ELF-1 (cell line): Measurements from ENCODE around the gene CCDC97.
"Not testable (repeated sequence)": the region's sequence is repeated elsewhere in the genome, so short reads cannot be mapped to it uniquely, and the experiment has no call there.

Experiments used
- DNase-seq: peaks from one replicate; pipeline ENCODE4 v3.0.0-alpha.2; 2016; ENCODE audit warnings: low read depth, low spot score

CCDC97 gene

DNA sequence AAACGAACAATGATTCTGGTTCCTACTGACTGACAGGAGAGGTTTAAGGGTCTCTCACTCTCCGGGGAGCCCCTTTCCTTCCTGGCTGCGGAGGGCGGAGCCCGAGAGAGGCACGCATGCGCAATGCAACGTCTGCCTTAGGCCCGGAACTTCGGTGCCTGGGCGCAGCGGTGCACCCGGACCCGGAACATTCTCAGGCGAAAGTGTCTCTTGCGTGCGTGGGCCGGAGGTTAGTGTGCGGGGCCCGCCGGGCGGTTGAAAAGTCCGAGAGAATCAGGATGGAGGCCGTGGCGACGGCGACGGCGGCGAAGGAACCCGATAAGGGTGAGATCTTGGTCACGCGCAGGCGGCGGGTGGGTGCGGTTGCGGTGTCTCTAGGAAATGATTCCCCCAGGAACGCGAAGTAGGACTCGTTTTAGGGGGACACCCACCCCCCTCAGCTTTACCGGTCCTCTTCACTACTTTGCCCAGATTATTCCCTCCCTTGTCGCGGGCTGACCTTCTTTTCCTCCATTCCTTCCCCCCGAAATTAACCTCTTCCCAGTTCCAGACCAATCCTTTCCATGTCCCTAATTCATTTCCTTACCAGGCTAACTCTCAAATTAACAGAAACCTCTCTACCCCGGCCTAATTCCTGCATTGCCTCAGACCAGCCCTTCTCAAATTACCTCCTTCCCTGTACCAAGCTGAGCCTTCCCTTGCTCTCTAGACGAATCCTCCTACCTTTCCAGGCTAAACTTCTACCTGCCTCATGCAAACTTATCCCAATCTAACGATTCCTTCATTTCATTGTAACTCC is at the start of gene CCDC97:
Gene CCDC97, plus strand, starts transcription at position 140 of the 799 bp plus-strand sequence. Its CDS starts 139 bp downstream, at position 279.
- peak; percentile 91 for DNase-seq

DNA sequence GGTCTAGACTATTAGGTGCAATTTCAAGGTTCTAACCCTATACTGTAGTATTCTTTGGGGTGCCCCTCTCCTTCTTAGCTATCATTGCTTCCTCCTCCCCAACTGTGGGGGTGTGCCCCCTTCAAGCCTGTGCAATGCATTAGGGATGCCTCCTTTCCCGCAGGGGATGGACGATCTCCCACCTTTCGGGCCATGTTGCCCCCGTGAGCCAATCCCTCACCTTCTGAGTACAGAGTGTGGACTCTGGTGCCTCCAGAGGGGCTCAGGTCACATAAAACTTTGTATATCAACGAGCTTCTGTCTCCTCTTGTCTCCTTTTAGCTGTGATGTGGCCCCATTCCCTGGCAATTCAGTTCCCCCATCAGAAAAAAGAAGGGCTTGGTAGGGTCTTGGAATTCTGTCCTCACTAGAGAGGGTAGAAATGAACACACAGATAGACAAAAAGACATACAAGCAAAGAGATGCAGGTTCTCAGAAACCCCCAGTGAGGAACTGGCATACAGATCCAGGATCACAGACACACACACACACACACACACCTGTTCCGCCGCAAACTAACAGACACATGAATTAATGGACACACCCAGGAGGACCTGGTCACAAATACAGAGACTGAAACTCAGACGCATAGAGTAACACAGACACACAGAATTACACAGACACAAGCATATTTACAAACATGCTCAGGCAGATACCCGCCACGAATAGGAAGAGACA is 48.3 kb upstream of the CCDC97 start:
- DNase-seq = no peak

DNA sequence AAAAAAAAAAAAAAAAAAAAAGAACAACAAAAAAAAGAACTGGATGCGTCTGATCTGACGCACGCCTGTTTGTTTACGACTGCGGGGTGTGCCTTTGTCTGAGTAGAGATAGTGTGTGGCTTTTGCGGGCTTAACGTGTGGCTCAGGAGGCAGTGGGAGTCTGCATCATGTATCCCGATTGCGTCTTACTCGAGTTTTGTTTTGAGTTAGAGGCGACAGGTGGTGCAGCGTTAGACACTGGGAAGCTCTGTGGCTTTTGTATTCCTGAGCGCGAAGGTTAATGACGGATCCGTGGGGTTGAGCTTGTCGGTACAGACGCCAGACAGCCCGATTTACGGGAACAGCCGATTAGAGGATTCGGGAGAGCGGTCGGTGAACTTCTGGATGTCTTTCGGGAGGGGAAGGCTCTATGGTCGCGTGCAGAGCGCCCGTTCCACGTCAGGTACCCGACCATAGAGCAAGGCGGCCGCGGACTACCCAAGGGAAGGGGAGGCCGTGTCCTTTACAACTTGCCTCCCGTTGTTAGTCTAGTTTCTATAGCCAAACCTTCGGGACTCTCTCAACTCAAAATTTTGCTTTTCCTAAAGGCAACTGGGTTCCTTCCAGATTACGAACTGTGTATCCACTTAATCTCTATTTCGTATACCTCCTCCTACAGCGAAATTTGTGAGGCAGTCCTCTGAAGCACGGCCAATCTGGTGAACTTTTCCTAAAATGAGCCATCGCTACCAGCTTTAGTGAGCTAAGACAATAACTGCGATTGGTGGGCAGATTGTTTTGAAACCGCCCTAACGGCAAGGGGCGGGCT is 46.7 kb upstream of the CCDC97 start:
- peak; percentile 77 for DNase-seq

DNA sequence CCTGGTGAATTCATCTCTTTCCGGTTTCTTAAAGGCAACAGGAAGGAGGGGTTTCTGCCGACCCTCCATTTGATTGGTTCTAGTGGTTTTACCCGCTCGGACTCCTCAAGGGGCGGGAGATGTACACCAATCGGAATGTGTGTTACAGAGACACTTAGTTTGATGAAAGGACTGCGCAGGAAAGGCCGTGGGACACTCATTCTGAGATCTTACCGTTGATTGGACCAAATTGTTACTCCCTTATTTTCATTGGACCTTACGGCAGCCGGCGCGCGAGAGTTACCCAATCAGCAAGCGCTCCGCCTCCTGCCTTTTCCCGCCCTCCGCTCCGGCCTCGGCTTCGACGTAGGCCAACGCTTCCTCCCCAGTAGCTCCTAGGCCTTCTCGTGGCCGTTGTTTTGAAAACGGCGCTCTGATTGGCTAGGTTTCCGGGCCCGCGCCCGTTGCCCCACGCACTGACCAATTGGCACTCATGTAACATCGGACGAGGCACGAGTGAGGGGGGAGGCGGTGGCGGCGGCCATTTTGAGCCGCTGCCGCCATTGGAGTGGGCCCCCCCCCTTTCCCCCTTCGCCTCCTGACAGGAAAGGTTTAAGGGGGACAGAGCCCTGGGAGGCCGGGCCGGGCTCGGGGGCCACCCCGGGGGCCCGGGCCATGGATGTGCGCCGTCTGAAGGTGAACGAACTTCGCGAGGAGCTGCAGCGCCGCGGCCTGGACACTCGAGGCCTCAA is 46.0 kb upstream of the CCDC97 start, which contains the start of gene HNRNPUL1:
Gene HNRNPUL1, plus strand, starts transcription at position 523 of the 731 bp plus-strand sequence. Its CDS starts 132 bp downstream, at position 655.
- DNase-seq = peak; percentile 100

DNA sequence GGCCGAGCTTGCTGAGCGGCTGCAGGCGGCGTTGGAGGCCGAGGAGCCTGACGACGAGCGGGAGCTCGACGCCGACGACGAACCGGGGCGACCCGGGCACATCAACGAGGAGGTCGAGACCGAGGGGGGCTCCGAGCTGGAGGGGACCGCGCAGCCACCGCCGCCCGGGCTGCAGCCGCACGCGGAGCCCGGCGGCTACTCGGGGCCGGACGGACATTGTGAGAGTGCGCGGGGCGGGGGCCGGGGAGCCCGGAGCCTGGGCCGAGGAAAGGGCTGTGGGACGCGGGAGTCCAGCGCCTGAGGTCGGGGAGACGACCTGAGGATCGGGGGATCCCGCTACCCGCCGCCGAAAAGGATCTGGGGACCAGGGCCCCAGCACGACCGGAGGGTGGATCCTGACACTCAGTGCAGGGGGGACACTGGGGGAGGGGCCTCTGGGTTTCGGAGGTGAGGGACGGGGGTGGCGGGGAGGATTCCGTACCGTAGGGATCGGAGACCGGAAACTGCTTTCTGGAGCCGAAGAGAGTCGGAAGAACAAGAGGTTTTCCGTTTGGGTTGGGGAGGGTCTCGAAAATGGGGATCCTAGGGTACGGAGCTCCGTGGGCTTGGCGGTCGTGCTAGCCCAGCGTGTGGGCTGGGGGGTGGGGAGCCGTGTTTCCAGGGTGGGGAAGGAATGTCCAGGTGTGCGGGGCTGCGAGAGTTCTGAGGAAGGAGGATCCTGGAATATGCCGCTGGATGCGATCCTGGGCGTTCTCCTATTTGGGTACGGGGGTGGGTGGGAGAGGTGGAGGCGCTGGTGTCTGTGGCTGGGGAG is 45.2 kb upstream of the CCDC97 start:
- DNase-seq = peak; percentile 27

DNA sequence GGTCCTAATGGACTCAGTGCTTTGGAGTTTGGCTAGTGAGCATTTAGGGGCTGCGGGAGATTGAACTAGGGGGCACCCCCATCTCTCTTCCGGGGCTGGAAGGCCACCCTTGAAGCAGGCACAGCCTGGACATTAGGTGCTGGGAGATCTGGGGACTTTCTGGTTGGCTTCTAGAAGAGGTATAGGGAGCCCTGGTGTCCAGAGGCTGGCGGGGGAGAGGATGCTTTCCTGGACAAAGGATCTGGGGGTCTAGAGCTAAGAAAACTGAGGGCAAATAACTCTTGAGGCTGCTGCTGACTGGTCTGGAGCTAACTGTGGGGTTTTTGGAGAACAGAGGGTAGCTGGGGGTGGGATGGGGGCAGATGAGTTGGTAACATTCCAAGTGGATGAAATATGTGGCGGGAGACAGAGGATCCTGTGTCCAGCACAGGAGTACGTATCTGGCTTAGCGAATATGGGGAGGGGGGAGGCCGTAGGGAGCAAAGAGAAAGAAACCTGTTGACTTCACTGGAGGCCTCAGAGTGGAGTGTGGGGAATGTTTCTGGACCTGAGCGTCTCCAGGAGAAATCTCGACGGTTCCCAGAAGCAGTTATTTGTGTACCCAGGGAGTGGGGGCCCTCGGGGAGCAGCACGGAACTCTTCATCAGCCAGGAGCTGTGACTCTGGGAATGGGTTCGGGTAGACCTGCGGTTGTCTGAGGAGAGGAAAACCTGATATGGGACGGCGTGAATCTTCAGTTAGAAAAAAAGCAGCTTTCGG is 44.4 kb upstream of the CCDC97 start:
- DNase-seq = peak; percentile 51

DNA sequence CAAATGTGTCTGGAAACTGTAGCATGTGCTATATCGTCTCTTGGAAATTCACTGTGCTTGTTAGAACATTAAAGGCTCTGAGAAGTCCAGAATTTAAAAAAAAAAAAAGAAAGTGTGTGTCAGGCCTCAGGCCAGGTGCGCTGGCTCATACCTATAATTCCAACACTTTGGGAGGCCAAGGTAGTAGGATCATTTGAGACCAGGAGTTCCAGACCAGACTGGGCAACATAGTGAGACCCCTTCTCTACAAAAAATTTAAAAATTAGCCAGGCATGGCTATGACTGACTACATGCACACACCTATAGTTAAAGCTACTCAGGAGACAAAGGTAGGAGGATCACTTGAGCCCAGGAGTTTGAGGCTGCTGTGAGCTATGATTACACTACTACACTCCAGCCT is 40.9 kb upstream of the CCDC97 start:
- no peak for DNase-seq

DNA sequence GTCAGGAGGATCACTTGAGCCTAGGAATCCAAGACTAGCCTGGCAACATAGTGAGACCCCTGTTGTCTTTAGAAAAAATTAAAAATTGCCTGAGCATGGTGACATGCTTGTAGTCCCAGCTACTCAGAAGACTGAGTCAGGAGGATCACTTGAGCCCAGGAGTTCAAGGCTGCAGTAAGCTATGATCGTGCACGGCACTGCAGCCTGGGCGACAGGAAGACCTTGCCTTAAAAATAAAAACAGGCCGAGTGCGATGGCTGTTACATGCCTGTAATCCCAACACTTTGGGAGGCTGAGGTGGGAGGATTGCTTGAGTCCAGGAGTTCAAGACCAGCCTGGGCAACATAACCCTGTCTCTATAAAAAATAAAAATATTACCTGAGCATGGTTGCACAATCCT is 40.4 kb upstream of the CCDC97 start:
- no peak for DNase-seq

DNA sequence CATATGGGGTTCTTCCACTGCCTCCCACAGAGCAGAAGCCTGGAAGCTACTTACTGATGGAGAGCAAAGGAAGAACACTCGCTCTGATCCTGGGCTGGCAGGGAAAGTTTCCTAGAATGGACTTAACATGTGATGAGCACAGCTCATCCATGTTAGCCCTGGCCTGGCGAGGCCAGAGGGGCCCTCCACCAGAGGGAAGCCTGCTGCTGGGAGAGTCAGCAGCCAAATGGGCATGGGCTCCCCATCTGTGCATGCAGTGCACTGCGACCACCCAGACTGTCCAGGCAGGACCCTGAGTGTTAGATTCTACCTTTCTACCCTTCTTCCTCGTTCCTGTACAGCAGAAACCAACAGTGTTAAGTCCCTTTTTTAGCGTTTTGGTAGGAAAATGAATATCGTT is 36.9 kb upstream of the CCDC97 start:
- DNase-seq = no peak

DNA sequence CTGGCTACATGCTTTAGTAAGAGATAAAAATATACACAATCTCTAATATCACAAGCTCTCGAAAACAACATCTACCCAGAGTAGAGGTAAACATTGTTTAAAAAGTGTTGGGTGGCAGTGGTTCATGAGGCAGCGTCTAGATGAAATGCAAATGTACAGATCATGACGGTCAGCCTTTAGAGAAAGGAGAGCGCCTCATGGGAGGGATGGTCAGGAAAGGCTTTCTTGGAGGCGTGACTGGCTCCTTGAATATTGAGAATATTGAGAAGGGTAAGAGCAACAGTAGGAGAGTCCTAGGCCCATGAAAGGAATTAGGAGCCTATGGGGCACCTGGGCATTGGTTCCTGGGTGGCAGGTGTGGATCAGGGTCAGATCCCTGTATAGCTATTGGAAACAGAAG is 35.2 kb upstream of the CCDC97 start:
- no peak for DNase-seq

DNA sequence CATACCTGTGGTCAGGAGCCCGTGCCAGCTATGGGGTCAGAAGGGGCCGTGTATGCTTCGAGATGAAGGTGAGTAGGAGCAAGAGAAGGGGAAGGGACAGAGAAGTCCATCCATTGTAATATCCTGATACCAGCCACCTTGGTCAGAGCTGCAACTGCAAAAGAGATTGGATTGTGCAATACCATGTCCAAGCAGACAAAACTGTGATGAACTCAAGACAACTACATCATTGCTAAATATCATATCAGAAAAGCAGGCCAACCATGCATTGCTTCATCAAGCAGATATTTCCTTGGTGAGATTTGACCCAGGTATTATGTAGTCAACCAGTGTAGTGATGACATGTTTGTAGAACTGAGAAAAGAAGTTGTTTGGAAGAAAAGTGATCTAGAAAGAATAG is 33.7 kb upstream of the CCDC97 start:
- no peak for DNase-seq

DNA sequence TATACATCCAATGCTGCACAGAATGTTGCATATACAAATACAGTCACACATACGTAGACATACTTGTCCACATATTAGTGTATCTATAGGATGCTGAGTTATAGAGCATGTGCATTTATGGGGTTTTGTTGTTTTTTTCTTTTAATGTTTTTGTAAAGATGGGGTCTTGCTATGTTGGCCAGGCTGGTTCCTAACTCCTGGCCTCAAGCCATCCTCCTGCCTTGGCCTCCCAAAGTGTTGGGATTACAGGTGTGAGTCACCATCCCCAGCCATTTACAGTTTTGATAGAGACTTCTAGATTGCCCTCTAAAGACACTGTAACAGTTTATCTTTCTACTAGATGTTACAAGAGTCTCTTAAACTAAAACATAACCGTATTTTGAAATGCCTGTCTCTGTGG is 31.5 kb upstream of the CCDC97 start:
- no peak for DNase-seq

DNA sequence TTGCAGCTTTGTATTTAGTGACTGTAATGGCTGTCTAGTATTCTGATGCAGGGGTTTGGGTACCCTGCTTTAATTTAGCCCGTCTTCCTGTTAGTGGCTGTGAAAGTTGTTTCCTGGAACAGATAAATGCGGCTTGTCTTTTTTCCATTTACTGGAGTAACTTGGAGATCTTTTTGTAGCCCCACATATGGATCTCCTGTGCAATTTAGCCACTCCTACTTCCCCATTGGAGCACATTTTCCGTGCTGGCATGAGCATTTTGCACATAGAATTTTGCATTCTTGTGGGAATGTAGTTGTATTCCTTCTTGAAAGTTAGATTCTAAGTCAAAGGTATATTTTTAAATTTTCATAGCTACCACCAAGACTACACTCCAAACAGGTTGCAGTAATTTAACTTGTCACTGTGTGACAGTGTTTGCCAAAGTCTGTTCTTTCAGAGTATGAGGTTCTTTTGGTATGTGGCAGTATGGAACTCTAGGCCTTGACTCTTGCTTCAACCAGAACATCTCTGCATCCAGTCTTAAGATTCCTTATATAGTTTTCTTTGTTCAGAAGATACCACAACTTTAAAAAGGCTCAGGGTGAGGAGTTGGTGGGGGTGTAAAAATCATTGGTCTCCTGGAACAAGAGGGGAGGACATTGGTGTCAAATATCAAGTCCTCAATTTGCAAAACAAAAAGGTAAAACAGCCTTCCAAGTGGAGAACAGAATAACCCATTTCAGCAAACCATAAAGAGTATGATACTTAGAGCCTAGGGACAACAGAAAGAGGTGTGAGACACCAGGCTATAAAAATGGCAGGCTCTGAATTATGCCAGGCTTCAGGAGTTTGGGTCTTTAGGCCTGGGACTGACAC is 21.1 kb upstream of the CCDC97 start:
- DNase-seq = no peak

DNA sequence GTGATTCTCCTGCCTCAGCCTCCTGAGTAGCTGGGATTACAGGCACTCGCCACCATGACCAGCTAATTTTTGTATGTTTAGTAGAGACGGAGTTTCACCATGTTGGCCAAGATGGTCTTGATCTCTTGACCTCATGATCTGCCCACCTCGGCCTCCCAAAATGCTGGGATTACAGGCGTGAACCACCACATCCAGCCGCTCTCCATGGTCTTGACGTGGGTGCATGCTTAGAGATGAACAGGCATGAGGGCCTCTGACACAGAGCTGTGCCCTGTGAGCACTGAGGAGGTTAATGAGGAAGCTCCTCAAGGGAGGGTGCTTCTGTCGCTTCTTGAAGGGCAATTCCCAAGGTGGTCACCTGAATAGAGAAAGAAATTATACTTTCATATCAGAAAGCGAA is 20.2 kb upstream of the CCDC97 start:
- DNase-seq = not testable (repeated sequence)

DNA sequence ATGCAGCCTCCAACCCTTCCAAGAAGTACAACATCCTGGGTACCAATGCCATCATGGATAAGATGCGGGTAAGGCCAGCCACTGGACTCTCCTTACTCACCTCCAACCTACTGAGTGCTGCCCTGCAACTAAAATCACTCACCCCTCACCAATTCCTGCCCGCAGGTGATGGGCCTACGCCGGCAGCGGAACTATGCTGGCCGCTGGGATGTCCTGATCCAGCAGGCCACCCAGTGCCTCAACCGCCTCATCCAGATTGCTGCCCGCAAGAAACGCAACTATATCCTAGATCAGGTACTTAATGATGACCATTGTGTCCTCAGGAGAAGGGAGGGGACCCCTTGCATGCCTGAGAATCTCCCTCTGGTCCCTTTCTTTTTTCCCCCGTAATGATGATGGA is 15.6 kb upstream of the CCDC97 start:
- DNase-seq = no peak

DNA sequence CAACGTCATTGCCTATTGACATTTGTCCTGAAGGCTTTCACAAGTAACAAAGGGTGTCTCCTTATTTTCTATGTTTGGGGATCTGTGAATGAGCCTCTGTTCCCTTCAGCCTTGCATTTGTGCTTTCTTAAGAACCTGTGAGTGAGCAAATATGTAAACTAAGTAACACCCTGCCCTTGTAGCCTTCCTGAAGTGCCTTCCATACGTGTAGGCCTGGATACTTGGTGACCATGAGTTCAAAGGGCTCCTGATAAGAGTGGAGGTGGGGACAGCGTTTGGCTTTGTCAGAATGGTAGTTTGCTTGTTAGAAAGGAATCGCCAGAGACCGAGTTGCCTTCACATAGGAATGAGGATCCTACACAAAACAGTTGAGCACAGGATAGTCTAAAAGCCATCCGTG is 14.5 kb upstream of the CCDC97 start:
- DNase-seq = no peak

DNA sequence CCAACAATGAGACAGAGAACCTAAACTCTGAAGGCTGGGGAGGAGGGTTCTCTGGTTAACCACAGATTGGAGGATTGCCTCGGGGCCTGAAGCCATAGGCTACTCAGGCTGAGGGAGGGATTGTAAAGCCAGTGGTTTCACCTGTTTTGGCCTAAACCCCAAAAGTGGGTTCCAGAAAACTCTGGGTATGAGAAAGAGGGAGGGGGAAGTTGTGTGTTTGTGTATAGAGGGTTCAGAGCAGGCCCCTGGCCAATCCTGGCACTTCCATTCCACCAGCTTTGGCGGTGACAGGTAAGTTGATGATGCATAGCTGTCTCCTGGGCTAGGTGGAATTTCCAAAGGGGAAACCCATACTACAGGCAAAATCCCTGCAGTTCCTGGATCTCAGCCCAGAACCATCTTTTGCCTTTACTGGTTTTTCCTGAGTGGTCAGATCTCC is 13.5 kb upstream of the CCDC97 start:
- DNase-seq = no peak

DNA sequence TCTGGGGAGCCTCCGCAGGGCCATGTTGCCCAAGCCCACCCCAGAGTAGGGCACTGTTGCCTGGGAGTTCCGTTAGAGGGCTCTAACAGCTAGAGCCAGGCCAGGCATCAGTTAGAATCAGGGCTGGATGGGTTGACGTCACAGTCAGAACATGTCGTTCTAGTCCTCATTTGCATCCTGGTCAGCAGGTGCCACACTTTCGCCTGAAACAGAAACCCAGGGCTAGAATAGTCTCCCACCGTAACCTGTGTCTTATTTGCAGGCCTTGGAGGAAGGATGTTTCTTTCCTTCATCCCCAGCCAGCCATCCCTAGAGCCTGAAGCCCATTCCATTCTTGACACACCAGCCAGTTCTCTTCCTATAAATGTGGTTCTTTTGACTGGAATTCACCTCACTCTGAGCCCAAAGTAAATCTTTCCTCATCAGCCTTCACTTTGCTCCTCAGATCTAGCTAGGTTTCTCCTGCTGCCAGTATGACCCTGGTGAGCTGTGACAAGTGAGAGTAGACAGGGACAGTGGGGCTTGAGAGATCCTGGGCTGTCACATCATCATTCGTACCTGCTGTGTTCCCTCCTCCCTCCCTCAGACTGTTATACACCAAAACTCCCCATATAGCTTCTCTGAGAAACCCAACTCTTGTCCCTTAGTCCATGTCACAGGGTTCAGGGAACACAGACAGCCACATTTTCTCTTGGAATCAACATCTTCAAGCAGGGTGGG is 12.2 kb upstream of the CCDC97 start:
- no peak for DNase-seq
